Anterior cingulate cortex (tissue), 58 donors: ENCODE measurements around the gene CERS3.

Experiments used
- DNase-seq, 58 donors: peaks; one replicate each; lab custom pipeline; 2025; lab: John Stamatoyannopoulos, UW

Gene CERS3

GRCh38 chr15:100531204-100531603 is 2.5 kb upstream of the CERS3 start:
- DNase-seq: no peak

GRCh38 chr15:100529556-100529955 is 806 bp upstream of the CERS3 start:
- no peak for DNase-seq

GRCh38 chr15:100526027-100526481 is 2.7 kb downstream of the CERS3 start:
- DNase-seq: peak in 57 of 58 donors; percentile 2 to 83 (median 59)

DNA sequence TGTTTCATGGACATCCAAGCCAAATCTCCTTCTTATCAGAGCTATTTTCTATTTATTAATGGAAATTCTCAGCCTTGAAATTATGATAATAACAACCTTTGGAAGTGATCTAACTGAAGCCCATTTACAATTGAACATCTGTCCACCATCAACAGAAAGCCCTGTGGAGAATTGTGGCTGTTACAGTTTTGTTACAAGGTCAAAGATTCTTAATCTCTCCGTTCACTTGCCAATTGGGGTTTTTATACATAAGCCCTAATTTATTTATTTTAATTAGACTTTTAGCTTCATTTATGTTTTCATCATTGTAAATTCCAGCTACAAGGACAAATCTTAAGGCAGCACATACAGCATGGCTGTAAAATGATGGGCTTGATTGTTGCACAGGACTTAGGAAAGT is 3.3 kb downstream of the CERS3 start:
- no peak for DNase-seq

GRCh38 chr15:100524326-100524725 is 4.4 kb downstream of the CERS3 start:
- no peak for DNase-seq

DNA sequence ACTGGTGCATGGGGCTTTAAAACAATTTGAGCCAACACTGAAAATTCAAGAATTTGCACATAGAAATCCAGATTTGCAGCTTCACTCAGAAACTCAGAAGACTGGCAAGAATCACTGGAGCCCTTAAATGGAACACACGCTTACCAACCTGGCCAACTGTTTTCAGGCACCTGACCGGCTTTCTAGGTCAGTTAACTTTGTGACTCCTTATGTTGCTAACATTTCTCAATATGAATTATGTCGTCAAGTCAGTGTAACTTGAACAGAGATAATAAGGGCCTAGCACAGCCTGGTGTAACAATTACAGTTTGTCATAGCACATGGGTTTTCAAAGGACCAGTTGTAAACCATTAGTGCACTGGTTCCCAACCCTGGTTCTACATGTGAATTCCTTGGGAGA is 6.8 kb downstream of the CERS3 start:
- DNase-seq: no peak

- DNase-seq: no peak
Measured at GRCh38 chr15:100520132-100520921, 8.4 kb downstream of the CERS3 start.

- DNase-seq: no peak
Measured at GRCh38 chr15:100517846-100518245, 10.9 kb downstream of the CERS3 start.

GRCh38 chr15:100516643-100517512 is 11.9 kb downstream of the CERS3 start:
- no peak for DNase-seq

DNA sequence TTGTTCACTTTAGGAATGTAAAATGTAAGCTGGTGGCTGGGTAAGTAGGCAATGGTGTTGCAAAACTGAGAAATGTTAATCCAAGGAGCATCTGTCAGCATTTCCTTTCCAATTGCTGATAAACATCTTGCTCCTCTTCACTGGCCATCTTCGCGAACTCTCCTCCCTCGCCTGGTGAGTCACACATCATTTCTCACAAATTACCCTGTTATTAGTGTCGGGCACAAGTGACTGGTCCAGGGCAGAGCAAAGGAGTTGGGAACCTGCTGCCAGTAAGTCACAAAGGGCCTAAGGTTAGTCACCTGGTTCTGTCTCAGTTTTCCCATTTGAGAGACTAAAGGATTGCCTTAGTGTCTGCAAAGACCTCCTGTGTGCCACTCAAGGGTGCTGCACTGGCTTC is 13.0 kb downstream of the CERS3 start:
- DNase-seq: no peak

- no peak for DNase-seq
Measured at GRCh38 chr15:100508641-100509300, 20.0 kb downstream of the CERS3 start.

DNA sequence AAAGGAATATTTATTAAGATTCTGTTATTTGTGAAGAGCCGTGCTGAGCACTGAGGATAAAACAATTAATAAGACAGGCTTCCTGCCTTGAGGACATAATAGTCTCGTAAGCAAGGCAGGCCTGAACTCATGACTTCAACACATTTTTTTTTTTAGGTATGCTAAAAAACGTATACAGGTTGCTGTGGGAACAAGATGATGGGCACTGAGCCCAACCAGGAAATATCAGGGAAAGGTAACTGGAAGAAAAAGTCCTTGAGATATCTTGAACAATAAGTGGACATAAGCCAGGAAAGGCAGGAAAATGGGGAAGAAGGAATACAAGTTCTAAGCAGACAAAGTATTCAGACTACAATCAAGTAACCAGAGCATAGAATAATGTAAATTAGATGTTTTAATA is 26.1 kb downstream of the CERS3 start:
- DNase-seq: no peak

DNA sequence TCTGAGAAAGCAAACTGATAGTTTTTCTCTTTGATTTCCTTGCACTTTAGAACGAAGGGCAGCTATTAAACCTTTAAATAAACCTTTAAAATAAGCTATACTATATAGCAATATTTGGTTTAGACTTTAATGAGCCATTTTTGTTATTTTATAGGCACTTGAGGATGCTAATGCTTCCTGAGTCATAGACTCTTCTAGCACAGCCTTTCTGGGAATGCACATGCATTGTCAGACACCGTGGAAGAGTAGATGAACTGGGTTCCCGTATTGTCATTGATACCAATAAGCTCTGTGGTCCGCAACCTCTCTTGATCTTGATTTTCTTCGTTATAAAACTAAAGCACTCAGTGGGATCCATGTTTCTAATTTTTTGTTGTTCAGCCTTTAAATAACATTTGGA is 27.6 kb downstream of the CERS3 start:
- DNase-seq: no peak

- DNase-seq: no peak
Measured at GRCh38 chr15:100500226-100500990, 28.3 kb downstream of the CERS3 start.

GRCh38 chr15:100495861-100496260 is 32.9 kb downstream of the CERS3 start:
- DNase-seq: no peak

- DNase-seq: no peak
Measured at GRCh38 chr15:100493213-100493612, 35.5 kb downstream of the CERS3 start.

DNA sequence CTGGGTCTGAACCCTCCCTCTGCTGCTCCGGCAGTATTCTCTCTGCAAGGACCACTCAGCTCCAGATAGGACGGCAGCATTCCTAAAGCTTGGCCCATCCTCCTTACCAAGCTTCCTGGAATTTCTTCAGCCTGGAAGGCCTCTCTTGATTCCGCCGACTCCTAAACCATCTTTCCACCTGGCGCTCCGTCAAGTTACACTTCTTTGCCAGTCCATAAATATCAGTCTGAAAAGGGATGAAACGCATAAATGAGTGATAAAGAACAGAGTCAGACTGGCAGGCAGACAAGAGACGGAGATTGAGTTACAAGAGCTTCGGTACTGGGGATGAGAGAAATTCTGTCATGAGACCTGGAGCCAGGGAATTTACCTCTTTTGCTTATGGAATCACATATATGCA is 44.3 kb downstream of the CERS3 start:
- DNase-seq: no peak

GRCh38 chr15:100483370-100483769 is 45.4 kb downstream of the CERS3 start:
- no peak for DNase-seq

GRCh38 chr15:100476805-100477204 is 51.9 kb downstream of the CERS3 start:
- no peak for DNase-seq

DNA sequence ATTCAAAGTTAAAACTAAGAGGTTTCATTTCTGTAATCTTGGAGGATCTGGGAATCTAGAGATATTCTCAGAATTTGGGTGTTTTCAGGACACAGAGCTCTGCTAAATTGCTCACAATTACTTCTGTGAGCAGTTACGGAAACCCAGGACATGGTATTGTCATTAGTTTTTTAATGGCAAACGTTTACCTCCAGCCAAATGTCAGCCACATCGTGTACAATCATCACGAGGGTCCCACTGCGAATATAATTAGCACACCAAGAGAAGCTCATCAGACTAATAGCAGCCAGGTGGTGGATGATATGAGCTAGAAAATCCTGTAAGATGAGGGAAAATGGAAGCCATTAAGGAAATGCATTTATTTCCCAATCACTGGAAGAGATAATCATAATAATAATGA is 56.0 kb downstream of the CERS3 start:
- no peak for DNase-seq
